WTC11 (cell line): Measurements from ENCODE around the gene SSRP1. TPM values are rescaled to one million over a fixed set of nuclear protein-coding genes. Genes with fewer than 3 reads are reported as not detected.

Source experiments
- ATAC-seq: fragments of 200-7000 bp; cut with Tn5 transposase; 2 replicates; pipeline ENCODE4 v1.10.0; 2021; ENCODE audit warnings: mild to moderate bottlenecking, moderate library complexity
- CTCF ChIA-PET: fragments of 300-600 bp; sonication (Branson Sonifier 250); formaldehyde crosslinking; loops from one replicate; lab custom pipeline; 2021; ENCODE audit warnings: antibody characterized with exemption; lab: Charles Lee
- POLR2A ChIA-PET: fragments of 350-600 bp; sonication (Branson Sonifier 250); formaldehyde crosslinking; loops from one replicate; lab custom pipeline; 2021; ENCODE audit warnings: antibody characterized with exemption; lab: Charles Lee
- DNase-seq: peaks from one replicate; pipeline ENCODE4 v3.0.0; 2021; ENCODE audit warnings: low spot score
- H3K27ac Mint-ChIP-seq: 2 replicates; pipeline ENCODE4 v1.8.0; 2021; ENCODE audit warnings: mixed read lengths
- H3K27me3 Mint-ChIP-seq: 2 replicates; pipeline ENCODE4 v1.8.0; 2021; ENCODE audit warnings: low read depth, mild to moderate bottlenecking, moderate library complexity, mixed read lengths
- H3K36me3 Mint-ChIP-seq: 2 replicates; pipeline ENCODE4 v1.8.0; 2021; ENCODE audit warnings: mixed read lengths
- H3K4me1 Mint-ChIP-seq: 2 replicates; pipeline ENCODE4 v1.8.0; 2022; ENCODE audit warnings: mixed read lengths
- H3K4me3 Mint-ChIP-seq: 2 replicates; pipeline ENCODE4 v1.8.0; 2021; ENCODE audit warnings: mild to moderate bottlenecking, moderate library complexity, mixed read lengths
- H3K9me3 Mint-ChIP-seq: 2 replicates; pipeline ENCODE4 v1.8.0; 2021; ENCODE audit warnings: mixed read lengths
- CTCF ChIP-seq: fragments of 200-600 bp; IDR thresholded peaks from 2 replicates; pipeline ENCODE4 v1.8.0; 2022; ENCODE audit warnings: antibody characterized with exemption
- E2F5 ChIP-seq: sonication (generic); formaldehyde crosslinking; IDR thresholded peaks from 2 replicates; pipeline ENCODE4 v1.8.1; 2022; ENCODE audit warnings: mild to moderate bottlenecking, moderate library complexity, missing genetic modification reagents
- GABPB1 ChIP-seq: sonication (generic); formaldehyde crosslinking; IDR thresholded peaks from 2 replicates; pipeline ENCODE4 v1.8.1; 2023; ENCODE audit warnings: mild to moderate bottlenecking, missing genetic modification reagents
- GRHL2 ChIP-seq: fragments of 250-450 bp; sonication (Bioruptor Pico); IDR thresholded peaks from 2 replicates; pipeline ENCODE4 v1.8.0; 2022; ENCODE audit warnings: mild to moderate bottlenecking, moderate library complexity; ENCODE audit not compliant: insufficient replicate concordance, severe bottlenecking
- JAZF1 ChIP-seq: fragments of 250-450 bp; sonication (Bioruptor Pico); IDR thresholded peaks from 2 replicates; pipeline ENCODE4 v1.9.0; 2021; ENCODE audit warnings: moderate library complexity, mild to moderate bottlenecking, inconsistent platforms
- MXD4 ChIP-seq: fragments of 250-450 bp; sonication (Bioruptor Pico); IDR thresholded peaks from 2 replicates; pipeline ENCODE4 v1.8.0; 2021; ENCODE audit warnings: mild to moderate bottlenecking, moderate library complexity, borderline replicate concordance
- MYBL2 ChIP-seq: sonication (generic); formaldehyde crosslinking; IDR thresholded peaks from 2 replicates; pipeline ENCODE4 v1.8.1; 2023; ENCODE audit warnings: mild to moderate bottlenecking, moderate library complexity, missing genetic modification reagents
- NR1H2 ChIP-seq: sonication (generic); formaldehyde crosslinking; IDR thresholded peaks from 2 replicates; pipeline ENCODE4 v1.9.0; 2021; ENCODE audit warnings: mild to moderate bottlenecking, moderate library complexity, missing genetic modification reagents
- NR2C2 ChIP-seq: sonication (generic); formaldehyde crosslinking; IDR thresholded peaks from 2 replicates; pipeline ENCODE4 v1.8.0; 2022; ENCODE audit warnings: mild to moderate bottlenecking, missing genetic modification reagents
- NR3C1 ChIP-seq: sonication (generic); formaldehyde crosslinking; conservative IDR thresholded peaks from 2 replicates; pipeline ENCODE4 v1.8.1; 2023; ENCODE audit warnings: low read depth, mild to moderate bottlenecking, missing genetic modification reagents
- PREB ChIP-seq: sonication (generic); formaldehyde crosslinking; IDR thresholded peaks from 2 replicates; pipeline ENCODE4 v1.8.1; 2022; ENCODE audit warnings: mild to moderate bottlenecking, missing genetic modification reagents, moderate library complexity, borderline replicate concordance
- TEAD1 ChIP-seq: sonication (generic); formaldehyde crosslinking; IDR thresholded peaks from 2 replicates; pipeline ENCODE4 v1.8.0; 2022; ENCODE audit warnings: mild to moderate bottlenecking, missing genetic modification reagents
- ZNF219 ChIP-seq: sonication (generic); formaldehyde crosslinking; IDR thresholded peaks from 2 replicates; pipeline ENCODE4 v1.8.0; 2023; ENCODE audit warnings: missing genetic modification reagents, mild to moderate bottlenecking, borderline replicate concordance
- total RNA-seq: library from RNA; stranded (reverse); gene quantifications from 3 replicates; pipeline ENCODE4 v1.2.3, GENCODE V29; 2021
- TF ChIP-seq, protein P1 (sequence below): sonication (generic); formaldehyde crosslinking; IDR thresholded peaks from 2 replicates; pipeline ENCODE4 v1.8.1; 2023; ENCODE audit warnings: mild to moderate bottlenecking, moderate library complexity, missing genetic modification reagents
- TF ChIP-seq, protein P2 (sequence below): sonication (generic); formaldehyde crosslinking; IDR thresholded peaks from 2 replicates; pipeline ENCODE4 v1.8.1; 2023; ENCODE audit warnings: mild to moderate bottlenecking, missing genetic modification reagents, borderline replicate concordance
- TF ChIP-seq, protein P3 (sequence below): sonication (generic); formaldehyde crosslinking; IDR thresholded peaks from 2 replicates; pipeline ENCODE4 v1.8.0; 2022; ENCODE audit warnings: mild to moderate bottlenecking, missing genetic modification reagents
- TF ChIP-seq, protein P4 (sequence below): fragments of 250-450 bp; sonication (Bioruptor Pico); IDR thresholded peaks from 2 replicates; pipeline ENCODE4 v1.9.0; 2021; ENCODE audit warnings: mild to moderate bottlenecking, borderline replicate concordance
- TF ChIP-seq, protein P5 (sequence below): sonication (generic); formaldehyde crosslinking; IDR thresholded peaks from 2 replicates; pipeline ENCODE4 v1.8.1; 2023; ENCODE audit warnings: mild to moderate bottlenecking, missing genetic modification reagents, moderate library complexity

Gene SSRP1
- total RNA-seq, 1 experiment from 2014 or later: 228 TPM

- TF ChIP-seq, protein P1, sequence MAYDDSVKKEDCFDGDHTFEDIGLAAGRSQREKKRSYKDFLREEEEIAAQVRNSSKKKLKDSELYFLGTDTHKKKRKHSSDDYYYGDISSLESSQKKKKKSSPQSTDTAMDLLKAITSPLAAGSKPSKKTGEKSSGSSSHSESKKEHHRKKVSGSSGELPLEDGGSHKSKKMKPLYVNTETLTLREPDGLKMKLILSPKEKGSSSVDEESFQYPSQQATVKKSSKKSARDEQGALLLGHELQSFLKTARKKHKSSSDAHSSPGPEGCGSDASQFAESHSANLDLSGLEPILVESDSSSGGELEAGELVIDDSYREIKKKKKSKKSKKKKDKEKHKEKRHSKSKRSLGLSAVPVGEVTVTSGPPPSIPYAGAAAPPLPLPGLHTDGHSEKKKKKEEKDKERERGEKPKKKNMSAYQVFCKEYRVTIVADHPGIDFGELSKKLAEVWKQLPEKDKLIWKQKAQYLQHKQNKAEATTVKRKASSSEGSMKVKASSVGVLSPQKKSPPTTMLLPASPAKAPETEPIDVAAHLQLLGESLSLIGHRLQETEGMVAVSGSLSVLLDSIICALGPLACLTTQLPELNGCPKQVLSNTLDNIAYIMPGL: no peak
- TF ChIP-seq, protein P2, sequence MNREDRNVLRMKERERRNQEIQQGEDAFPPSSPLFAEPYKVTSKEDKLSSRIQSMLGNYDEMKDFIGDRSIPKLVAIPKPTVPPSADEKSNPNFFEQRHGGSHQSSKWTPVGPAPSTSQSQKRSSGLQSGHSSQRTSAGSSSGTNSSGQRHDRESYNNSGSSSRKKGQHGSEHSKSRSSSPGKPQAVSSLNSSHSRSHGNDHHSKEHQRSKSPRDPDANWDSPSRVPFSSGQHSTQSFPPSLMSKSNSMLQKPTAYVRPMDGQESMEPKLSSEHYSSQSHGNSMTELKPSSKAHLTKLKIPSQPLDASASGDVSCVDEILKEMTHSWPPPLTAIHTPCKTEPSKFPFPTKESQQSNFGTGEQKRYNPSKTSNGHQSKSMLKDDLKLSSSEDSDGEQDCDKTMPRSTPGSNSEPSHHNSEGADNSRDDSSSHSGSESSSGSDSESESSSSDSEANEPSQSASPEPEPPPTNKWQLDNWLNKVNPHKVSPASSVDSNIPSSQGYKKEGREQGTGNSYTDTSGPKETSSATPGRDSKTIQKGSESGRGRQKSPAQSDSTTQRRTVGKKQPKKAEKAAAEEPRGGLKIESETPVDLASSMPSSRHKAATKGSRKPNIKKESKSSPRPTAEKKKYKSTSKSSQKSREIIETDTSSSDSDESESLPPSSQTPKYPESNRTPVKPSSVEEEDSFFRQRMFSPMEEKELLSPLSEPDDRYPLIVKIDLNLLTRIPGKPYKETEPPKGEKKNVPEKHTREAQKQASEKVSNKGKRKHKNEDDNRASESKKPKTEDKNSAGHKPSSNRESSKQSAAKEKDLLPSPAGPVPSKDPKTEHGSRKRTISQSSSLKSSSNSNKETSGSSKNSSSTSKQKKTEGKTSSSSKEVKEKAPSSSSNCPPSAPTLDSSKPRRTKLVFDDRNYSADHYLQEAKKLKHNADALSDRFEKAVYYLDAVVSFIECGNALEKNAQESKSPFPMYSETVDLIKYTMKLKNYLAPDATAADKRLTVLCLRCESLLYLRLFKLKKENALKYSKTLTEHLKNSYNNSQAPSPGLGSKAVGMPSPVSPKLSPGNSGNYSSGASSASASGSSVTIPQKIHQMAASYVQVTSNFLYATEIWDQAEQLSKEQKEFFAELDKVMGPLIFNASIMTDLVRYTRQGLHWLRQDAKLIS (CRISPR knock-in tag): no peak
- TF ChIP-seq, protein P3, sequence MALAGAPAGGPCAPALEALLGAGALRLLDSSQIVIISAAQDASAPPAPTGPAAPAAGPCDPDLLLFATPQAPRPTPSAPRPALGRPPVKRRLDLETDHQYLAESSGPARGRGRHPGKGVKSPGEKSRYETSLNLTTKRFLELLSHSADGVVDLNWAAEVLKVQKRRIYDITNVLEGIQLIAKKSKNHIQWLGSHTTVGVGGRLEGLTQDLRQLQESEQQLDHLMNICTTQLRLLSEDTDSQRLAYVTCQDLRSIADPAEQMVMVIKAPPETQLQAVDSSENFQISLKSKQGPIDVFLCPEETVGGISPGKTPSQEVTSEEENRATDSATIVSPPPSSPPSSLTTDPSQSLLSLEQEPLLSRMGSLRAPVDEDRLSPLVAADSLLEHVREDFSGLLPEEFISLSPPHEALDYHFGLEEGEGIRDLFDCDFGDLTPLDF (CRISPR knock-in tag): no peak
- TF ChIP-seq MYBL2: no peak
- no peak for TF ChIP-seq MXD4 (CRISPR knock-in tag)
These were observed 30.2 kb downstream of the SSRP1 start (continued) for GRCh38 chr11:57305523-57305922.

GRCh38 chr11:57303990-57304579 lies 31.6 kb downstream of the SSRP1 start:
- ATAC-seq (no peak), DNase-seq (no peak)
- Mint-ChIP-seq H3K9me3 (peaks cover 12% of the 10 kb centered on the region), H3K4me3 (no peak overlapping the region), H3K4me1 (peaks cover 16% of the 10 kb centered on the region), H3K36me3 (peaks cover 65% of the 10 kb centered on the region), H3K27me3 (no peaks in the 10 kb centered on the region), H3K27ac (peak overlapping the region; percentile 41)
- ChIA-PET CTCF (interaction anchor here (5.0 kb wide), 1 partner anchor 55 kb away, joined by 22 read pairs; no protein-coding TSS in a partner anchor), POLR2A (interaction anchor here (1.4 to 2.5 kb wide), 2 partner anchors 7 to 9 kb away, joined by 4 to 9 read pairs; no protein-coding TSS in a partner anchor)
- no peak for TF ChIP-seq NR1H2 (CRISPR knock-in tag)
- no peak for TF ChIP-seq GRHL2 (CRISPR knock-in tag)
- TF ChIP-seq, protein P4, sequence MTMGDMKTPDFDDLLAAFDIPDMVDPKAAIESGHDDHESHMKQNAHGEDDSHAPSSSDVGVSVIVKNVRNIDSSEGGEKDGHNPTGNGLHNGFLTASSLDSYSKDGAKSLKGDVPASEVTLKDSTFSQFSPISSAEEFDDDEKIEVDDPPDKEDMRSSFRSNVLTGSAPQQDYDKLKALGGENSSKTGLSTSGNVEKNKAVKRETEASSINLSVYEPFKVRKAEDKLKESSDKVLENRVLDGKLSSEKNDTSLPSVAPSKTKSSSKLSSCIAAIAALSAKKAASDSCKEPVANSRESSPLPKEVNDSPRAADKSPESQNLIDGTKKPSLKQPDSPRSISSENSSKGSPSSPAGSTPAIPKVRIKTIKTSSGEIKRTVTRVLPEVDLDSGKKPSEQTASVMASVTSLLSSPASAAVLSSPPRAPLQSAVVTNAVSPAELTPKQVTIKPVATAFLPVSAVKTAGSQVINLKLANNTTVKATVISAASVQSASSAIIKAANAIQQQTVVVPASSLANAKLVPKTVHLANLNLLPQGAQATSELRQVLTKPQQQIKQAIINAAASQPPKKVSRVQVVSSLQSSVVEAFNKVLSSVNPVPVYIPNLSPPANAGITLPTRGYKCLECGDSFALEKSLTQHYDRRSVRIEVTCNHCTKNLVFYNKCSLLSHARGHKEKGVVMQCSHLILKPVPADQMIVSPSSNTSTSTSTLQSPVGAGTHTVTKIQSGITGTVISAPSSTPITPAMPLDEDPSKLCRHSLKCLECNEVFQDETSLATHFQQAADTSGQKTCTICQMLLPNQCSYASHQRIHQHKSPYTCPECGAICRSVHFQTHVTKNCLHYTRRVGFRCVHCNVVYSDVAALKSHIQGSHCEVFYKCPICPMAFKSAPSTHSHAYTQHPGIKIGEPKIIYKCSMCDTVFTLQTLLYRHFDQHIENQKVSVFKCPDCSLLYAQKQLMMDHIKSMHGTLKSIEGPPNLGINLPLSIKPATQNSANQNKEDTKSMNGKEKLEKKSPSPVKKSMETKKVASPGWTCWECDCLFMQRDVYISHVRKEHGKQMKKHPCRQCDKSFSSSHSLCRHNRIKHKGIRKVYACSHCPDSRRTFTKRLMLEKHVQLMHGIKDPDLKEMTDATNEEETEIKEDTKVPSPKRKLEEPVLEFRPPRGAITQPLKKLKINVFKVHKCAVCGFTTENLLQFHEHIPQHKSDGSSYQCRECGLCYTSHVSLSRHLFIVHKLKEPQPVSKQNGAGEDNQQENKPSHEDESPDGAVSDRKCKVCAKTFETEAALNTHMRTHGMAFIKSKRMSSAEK (CRISPR knock-in tag): no peak
- TF ChIP-seq JAZF1: no peak
- TF ChIP-seq, protein P5, sequence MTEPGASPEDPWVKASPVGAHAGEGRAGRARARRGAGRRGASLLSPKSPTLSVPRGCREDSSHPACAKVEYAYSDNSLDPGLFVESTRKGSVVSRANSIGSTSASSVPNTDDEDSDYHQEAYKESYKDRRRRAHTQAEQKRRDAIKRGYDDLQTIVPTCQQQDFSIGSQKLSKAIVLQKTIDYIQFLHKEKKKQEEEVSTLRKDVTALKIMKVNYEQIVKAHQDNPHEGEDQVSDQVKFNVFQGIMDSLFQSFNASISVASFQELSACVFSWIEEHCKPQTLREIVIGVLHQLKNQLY: no peak
- TF ChIP-seq PREB: no peak
- TF ChIP-seq ZNF219 (CRISPR knock-in tag): no peak
- TF ChIP-seq CTCF: no peak
- TF ChIP-seq E2F5 (CRISPR knock-in tag): no peak
- no peak for TF ChIP-seq NR3C1
- no peak for TF ChIP-seq NR2C2 (CRISPR knock-in tag)
- no peak for TF ChIP-seq MXD4 (CRISPR knock-in tag)
- TF ChIP-seq TEAD1: no peak
- TF ChIP-seq GABPB1: no peak
